ENCODE results near the gene TRIP12. TPM values are rescaled to one million over a fixed set of nuclear protein-coding genes. Genes with fewer than 3 reads are reported as not detected.
A peak's percentile ranks its signal among the peaks of the same experiment; 100 is the strongest.
"Not testable (repeated sequence)": the region's sequence is repeated elsewhere in the genome, so short reads cannot be mapped to it uniquely, and the experiment has no call there.

The TRIP12 gene
- total RNA-seq, 1 donor from 2014 or later = 167 TPM

GRCh38 chr2:229879191-229879950, 42.4 kb downstream of the TRIP12 start:
- DNase-seq (ENCODE audit: low read depth) = no peak

- no peak for DNase-seq (ENCODE audit: low read depth)
Observed at GRCh38 chr2:229875549-229875948, 46.3 kb downstream of the TRIP12 start.

DNA sequence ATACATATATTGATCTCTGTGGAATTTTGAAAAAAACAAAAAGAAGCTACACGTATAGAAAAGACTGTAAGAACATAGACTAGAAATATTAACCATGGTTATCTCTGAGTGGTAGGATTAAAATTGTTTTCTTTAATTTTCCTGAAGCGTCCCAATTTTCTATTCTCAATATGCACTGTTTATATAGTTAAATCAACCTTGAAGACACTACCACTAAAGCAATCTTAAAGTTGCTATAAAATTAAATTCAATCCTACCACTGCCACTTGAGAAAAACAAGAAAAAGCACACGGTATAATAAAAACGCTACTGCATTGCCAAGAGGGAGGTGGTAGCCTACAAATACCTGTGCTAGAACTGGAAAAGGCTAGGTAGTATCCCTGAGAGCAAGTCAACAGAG, 47.2 kb downstream of the TRIP12 start:
- no peak for DNase-seq (ENCODE audit: low read depth)

GRCh38 chr2:229873123-229873581, 48.7 kb downstream of the TRIP12 start:
- DNase-seq (ENCODE audit: low read depth) = no peak

- no peak for DNase-seq (ENCODE audit: low read depth)
Observed at GRCh38 chr2:229870903-229871656, 50.7 kb downstream of the TRIP12 start.

DNA sequence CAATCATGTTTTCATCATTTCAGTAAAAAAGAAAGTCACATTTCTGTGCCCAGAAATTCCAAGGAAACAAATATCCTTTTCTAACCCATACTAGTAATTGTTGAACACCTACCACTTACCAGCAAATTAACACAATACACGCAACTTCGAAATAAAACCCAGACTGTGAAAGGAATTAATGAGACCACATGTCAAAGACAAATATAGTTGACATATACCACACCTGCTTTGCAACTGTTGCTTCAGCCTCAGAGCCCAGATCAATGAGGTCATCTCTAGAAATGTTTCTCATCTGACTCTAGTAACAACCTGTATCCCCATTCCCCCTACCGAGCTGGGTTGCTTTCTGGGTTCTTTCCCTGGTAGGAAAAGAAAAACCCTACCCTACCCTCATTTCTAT, 52.6 kb downstream of the TRIP12 start:
- DNase-seq (ENCODE audit: low read depth) = peak; percentile 80

GRCh38 chr2:229868794-229869193, 53.0 kb downstream of the TRIP12 start:
- DNase-seq (ENCODE audit: low read depth) = peak; percentile 53

DNA sequence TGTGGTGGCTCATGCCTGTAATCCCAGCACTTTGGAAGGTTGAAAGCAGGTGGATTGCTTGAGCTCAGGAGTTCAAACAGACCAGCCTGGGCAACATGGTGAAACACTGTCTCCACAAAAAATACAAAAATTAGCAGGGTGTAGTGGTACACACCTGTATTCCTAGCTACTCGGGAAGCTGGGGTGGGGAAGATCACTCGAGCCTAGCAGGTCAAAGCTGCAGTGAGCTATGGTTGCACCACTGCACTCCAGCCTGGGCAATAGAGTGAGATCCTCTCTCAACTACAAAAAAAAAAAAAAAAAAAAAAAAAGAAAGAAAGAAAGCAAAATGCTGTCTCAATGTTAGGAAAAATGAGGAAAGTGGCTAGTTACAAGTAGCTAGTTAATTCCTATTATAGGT, 56.8 kb downstream of the TRIP12 start:
- DNase-seq (ENCODE audit: low read depth) = no peak

- no peak for DNase-seq (ENCODE audit: low read depth)
Observed at GRCh38 chr2:229861431-229861830, 60.4 kb downstream of the TRIP12 start.

- no peak for DNase-seq (ENCODE audit: low read depth)
Observed at GRCh38 chr2:229860334-229860733, 61.5 kb downstream of the TRIP12 start.

- DNase-seq (ENCODE audit: low read depth) = no peak
Observed at GRCh38 chr2:229858351-229858750, 63.5 kb downstream of the TRIP12 start.

DNA sequence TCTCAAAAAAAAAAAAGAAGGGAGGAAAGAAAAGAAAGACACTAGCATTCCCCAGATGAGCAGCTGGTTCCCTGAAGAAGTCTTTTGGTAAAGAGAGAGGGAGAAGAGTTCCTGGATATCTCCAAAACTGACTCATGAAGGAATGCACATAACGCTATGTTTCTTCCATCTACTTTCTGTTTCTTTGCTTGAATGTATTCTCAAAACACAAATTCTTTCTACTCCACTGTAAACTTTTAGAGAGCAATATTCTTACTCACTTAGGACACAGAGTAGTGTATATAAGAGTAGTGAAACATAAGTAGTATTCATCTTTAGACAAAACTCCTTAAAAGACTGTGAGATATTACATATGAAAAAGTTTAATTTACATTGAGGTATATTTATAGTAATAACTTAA, 64.2 kb downstream of the TRIP12 start:
- no peak for DNase-seq (ENCODE audit: low read depth)

- no peak for DNase-seq (ENCODE audit: low read depth)
Observed at GRCh38 chr2:229856413-229856812, 65.4 kb downstream of the TRIP12 start.

DNA sequence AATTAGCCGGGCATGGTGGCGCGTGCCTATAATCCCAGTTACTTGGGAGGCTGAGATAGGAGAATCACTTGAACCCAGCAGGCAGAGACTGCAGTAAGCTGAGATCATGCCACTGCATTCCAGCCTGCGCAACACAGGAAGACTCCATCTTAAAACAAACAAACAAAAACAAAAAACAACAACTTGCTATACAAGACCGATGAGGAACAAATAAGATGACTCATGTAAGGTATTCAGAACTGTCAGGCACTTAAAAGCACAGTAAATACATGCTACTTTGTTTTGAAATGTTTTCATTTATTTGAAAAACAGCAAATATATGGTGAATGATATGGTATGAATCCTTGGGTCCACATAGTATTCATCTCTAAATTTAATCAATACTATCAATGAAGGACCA, 66.7 kb downstream of the TRIP12 start:
- no peak for DNase-seq (ENCODE audit: low read depth)

DNA sequence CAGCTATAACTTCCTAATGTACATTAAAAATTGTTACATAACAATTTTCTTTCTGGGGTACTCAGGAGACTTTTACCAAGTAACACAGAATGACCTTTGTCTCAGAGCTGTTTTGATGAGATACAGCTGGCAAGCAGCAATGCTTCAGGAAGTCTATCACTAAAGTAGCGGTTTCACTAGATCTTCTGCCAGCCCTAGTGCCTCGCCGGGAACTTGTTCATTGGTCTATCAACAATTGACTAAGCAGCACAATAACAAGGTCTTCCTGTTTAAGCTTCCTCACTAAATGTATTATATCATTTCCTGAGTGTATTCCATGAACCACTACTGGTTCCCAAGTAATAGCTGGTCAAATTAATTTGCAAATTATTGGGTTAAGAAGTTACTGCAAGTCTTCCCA, 69.2 kb downstream of the TRIP12 start:
- no peak for DNase-seq (ENCODE audit: low read depth)

DNA sequence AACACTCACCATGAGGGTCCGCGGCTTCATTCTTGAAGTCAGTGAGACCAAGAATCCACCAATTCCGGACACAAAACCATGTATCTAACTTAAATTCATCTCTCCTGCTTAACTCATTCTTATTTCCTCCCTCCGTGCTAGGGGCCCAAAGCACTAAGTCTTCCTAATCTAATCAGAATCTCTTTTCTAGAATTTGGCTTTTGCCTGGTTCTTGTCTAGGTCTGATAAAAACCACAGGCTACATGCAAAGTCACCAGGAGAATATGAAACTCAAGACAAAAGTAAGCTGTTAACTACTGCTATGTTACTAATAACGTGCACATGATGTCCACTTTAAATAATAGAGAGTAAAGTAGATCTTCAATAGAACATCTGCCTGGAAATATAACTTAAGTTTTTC, 69.9 kb downstream of the TRIP12 start:
- DNase-seq (ENCODE audit: low read depth) = no peak

- not testable (repeated sequence) for DNase-seq (ENCODE audit: low read depth)
Observed at GRCh38 chr2:229850355-229851275, 71.2 kb downstream of the TRIP12 start.

GRCh38 chr2:229849073-229849472, 72.7 kb downstream of the TRIP12 start:
- DNase-seq (ENCODE audit: low read depth) = no peak

GRCh38 chr2:229843613-229844012, 78.2 kb downstream of the TRIP12 start:
- no peak for DNase-seq (ENCODE audit: low read depth)

DNA sequence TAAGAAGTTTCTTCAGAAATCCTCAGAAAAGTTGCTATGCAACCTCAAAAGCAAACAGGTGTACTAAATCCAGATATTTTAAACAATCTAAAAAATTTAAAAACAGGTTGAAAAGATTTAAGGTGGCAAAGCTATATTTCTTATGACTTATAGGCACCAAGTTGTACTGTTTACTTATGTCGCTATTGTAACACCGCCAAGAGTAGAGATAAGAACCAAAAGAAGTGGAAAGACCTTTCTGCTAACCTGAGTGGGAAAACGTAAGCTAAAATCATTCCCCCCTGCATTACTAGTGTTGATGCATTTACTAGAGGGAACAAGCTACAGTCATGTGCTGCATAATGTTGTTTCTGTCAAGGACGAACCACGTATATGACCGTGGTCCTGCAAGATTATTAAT, 83.1 kb downstream of the TRIP12 start:
- DNase-seq (ENCODE audit: low read depth) = no peak

DNA sequence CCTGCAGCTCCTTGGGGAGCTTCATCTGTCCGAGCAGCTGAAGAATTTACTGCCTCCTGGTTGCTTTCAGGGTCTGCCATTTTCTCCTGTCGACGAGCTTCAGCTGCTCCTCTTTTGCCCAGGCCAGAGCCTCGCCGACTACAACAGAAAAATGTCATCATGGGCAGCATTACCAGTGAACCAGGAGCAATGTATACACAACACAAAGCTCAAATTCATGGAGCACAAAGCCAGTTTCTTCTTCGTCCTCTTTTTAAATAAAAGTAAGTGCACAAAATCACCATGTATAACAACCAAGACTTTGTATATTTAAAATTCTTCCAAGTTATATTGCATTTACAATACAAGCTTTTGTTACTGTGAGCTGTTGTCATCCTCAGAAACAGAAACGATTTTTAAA, 85.0 kb downstream of the TRIP12 start:
- no peak for DNase-seq (ENCODE audit: low read depth)

All from myocyte (in vitro differentiated cells).